ENCODE measurements around the gene PATJ.

DNA sequence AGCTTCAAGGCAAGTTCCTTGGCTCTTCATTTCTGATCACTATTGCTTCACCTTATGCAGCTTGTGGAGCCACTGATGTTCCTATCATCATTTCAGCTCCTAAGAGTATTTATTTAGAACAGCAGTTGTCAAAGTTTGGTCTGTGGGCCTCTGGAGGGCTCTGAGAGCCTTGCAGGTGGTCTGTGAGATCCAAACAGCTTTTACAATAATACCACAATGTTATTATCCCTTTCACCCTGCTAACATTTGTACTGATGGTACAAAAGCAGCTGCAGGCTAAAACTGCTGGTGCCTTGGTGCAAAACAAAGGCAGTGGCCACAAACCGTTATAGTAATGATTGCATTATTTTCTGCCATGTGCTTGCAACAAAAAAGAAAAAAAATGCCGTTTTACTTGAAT, 33.8 kb downstream of the PATJ start:
- TF ChIP-seq, protein P1, sequence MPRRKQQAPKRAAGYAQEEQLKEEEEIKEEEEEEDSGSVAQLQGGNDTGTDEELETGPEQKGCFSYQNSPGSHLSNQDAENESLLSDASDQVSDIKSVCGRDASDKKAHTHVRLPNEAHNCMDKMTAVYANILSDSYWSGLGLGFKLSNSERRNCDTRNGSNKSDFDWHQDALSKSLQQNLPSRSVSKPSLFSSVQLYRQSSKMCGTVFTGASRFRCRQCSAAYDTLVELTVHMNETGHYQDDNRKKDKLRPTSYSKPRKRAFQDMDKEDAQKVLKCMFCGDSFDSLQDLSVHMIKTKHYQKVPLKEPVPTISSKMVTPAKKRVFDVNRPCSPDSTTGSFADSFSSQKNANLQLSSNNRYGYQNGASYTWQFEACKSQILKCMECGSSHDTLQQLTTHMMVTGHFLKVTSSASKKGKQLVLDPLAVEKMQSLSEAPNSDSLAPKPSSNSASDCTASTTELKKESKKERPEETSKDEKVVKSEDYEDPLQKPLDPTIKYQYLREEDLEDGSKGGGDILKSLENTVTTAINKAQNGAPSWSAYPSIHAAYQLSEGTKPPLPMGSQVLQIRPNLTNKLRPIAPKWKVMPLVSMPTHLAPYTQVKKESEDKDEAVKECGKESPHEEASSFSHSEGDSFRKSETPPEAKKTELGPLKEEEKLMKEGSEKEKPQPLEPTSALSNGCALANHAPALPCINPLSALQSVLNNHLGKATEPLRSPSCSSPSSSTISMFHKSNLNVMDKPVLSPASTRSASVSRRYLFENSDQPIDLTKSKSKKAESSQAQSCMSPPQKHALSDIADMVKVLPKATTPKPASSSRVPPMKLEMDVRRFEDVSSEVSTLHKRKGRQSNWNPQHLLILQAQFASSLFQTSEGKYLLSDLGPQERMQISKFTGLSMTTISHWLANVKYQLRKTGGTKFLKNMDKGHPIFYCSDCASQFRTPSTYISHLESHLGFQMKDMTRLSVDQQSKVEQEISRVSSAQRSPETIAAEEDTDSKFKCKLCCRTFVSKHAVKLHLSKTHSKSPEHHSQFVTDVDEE (CRISPR knock-in tag; IDR thresholded peaks at IDR 0.05) = no peak
- no peak for TF ChIP-seq RARB (CRISPR knock-in tag; IDR thresholded peaks at IDR 0.05)
- TF ChIP-seq GLIS3 (CRISPR knock-in tag; IDR thresholded peaks at IDR 0.05) = no peak
